Measurements from ENCODE around the gene TOE1.
A peak's percentile ranks its signal among the peaks of the same experiment; 100 is the strongest.
"Not testable (repeated sequence)": the region's sequence is repeated elsewhere in the genome, so short reads cannot be mapped to it uniquely, and the experiment has no call there.

Gene TOE1

DNA sequence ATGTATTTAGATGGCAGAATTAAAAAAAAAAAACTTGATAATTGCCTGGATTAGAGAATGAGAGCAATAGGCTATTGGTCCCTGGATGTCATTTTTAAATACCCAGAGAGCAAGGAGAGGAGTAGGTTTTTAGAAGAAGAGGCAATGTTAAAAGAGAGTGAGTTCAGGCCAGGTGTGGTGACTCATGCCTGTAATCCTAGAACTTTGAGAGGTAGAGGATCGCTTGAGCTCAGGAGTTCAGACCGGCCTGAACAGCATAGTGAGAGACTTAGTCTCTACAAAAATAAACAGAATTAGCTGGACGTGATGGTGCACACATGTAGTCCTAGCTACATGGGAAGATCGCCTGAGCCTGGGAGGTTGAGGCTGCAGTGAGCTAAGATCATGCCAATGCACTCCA lies 16.2 kb downstream of the TOE1 start:
- no peak for FAIRE-seq

GRCh38 chr1:45359882-45360513 lies 20.0 kb downstream of the TOE1 start:
- FAIRE-seq, result peak; percentile 18

GRCh38 chr1:45360981-45361380 lies 21.0 kb downstream of the TOE1 start:
- not testable (repeated sequence) for FAIRE-seq

DNA sequence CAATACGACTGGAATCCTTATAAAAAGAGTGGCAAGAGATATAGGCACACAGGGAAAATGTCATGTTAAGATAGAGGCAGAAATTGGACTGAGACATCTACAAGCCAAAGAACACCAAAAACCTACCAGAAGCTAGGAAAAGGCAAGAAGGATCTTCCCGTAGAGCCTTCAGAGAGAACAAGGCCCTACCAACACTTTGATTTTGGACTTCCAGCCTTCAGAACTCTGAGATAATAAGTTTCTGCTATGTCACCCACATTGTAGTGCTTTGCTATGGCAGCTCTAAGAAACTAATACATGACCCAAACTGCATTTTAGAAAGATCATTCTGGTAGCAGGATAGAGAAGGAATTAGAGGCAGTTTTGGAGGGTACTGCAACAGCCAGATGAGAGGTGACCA lies 24.3 kb downstream of the TOE1 start:
- FAIRE-seq, result no peak

- FAIRE-seq, result no peak
These were observed 25.1 kb downstream of the TOE1 start for GRCh38 chr1:45365051-45365450.

GRCh38 chr1:45370575-45370974 lies 30.6 kb downstream of the TOE1 start:
- FAIRE-seq, result no peak

DNA sequence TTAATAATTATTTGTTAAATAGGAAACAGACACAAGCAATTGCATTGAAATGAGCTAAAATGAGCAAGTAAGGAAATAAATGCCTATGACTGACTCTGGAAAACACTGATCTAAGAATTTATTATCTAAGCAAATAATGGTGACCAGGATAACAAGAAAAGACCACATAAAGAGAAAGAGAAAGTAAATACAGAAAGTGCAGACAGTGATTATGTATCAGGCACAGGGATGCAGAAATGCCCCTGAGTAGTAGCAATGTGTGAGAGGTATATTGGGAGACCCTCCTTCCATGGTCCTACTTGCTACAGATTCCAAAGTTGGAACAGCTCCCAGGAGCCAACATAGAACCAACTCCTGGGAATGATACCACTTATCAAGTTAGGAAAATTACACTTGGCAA lies 33.6 kb downstream of the TOE1 start:
- FAIRE-seq, result no peak

- FAIRE-seq, result no peak
These were observed 35.4 kb downstream of the TOE1 start for GRCh38 chr1:45375104-45376090.

- FAIRE-seq, result no peak
These were observed 38.2 kb downstream of the TOE1 start for GRCh38 chr1:45378184-45378583.

DNA sequence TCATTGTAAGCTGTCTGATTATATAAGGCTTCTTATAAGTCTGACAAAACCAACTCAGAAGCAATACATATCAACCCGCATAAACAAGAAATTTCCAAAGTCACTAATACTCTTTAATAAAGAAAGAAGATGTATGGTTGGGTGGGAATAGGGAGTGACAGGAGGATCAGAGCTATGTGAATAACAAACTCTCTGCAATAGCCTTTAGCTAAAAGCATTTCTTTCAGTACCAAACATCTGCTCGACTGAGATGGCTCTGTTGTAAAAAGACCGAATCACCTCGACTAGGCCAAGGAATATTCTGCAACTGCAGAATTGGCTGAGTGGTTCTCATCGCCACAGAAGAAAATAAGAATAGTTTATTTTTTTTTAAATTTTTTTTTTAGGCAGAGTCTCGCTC lies 39.6 kb downstream of the TOE1 start:
- FAIRE-seq, result no peak

DNA sequence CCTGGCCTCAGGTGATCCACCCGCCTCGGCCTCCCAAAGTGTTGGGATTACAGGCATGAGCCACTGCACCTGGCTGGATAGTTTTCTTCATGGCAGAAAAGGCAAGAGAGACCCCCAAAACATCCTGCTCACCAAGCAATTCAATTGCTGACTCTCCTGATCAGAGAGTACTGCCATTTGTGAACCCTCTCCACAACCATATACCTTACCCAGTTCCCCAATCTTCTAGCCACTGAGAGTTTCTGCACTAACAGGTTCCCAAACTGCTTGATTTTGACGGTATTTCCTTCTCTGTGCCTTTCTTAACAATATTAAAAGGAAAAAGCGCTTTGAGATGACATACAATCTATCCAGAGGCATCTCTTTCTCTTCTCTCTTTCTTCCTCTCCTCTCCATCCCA lies 40.2 kb downstream of the TOE1 start:
- FAIRE-seq, result no peak

DNA sequence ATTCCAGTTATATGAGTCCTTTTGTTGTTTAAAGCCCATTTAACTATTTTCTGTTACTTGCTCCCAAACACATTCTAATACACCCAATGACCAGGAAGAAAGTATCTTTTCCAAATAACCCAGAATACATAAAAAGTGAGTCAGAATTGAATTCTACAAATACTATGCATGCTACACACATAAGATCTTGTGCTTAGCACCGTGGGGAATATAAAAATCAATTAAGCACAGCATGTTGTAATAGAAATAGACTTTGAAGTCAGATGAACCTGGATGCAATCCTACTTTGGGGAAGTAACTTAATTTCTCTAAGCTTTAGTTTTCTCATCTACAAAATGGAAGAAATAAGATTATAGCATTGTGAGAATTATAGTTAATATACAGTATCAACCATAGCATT lies 40.8 kb downstream of the TOE1 start:
- FAIRE-seq, result no peak

GRCh38 chr1:45381243-45381642 lies 41.3 kb downstream of the TOE1 start:
- no peak for FAIRE-seq

- no peak for FAIRE-seq
These were observed 43.2 kb downstream of the TOE1 start for GRCh38 chr1:45383191-45383590.

- FAIRE-seq, result not testable (repeated sequence)
These were observed 44.2 kb downstream of the TOE1 start for GRCh38 chr1:45384213-45384612.

DNA sequence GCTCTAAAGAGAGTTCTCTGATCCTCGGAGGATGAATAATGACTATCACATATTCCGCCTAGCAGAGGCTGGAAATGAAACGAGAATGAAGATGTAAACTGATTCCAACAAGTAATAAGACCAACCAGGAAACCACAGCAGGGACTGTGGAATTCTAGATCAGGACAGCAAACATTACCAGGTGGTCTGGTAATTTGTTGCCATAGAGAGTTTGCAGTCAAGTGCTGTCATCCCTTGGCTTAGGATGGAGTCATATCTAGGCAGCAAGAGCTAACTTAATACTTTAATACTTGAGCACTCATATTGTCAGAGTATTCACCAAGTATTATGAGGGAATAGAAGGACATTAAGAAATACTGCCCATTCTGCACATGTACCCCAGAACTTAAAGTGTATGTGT lies 45.3 kb downstream of the TOE1 start:
- no peak for FAIRE-seq

GRCh38 chr1:45386219-45386618 lies 46.2 kb downstream of the TOE1 start:
- no peak for FAIRE-seq

All from colon (tissue), 2 donors.